ENCODE data around the gene HIC1.

The HIC1 gene

DNA sequence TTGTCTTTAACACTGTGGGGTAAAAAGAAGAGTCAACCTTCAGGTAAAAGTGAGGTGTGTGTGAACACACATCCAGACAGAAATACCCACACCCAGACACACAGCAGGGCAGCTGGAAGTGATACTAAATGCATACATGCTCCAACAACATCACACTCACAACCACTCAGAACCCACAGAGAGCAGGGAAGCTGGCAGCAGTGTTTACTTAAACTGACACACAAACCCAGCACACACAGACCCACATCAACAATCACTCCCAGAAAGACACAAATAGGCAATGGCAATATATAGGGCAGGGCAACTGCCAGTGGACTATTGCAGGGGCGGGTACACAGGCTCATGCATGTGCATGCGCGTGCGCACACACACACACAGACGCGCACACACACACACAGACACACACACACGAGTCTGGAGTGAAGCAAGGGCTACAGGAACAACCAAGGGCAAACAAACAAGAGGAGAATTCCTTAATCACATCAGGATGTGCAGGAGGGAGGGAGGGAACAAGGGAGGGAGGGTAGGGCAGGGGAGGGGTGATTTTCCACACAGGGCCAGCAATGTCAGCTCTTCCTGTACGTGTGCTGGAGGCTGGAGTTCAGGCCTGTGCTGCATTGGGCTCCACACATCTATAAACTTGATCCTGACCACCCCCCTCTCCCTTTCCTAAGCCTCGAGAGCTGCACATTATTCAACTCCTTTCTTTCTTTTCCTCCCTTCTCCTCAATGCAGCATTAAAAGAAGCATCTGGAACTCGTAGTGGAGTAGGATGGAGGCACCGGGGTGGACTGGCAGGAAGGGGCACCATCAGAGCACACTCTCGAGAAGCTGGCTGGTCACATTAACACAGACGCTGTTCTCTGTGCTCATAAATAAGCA lies 30.1 kb downstream of the HIC1 start:
- no peak overlapping the region for H3K4me3 Mint-ChIP-seq
- H3K9me3 Mint-ChIP-seq: no peaks in the 10 kb centered on the region
- no peaks in the 10 kb centered on the region for H3K27me3 Mint-ChIP-seq
- H3K4me1 Mint-ChIP-seq: peaks cover 68% of the 10 kb centered on the region
- H3K27ac Mint-ChIP-seq: peak overlapping the region; percentile 94
- peaks cover 39% of the 10 kb centered on the region for H3K36me3 Mint-ChIP-seq
- ATAC-seq: no peak

DNA sequence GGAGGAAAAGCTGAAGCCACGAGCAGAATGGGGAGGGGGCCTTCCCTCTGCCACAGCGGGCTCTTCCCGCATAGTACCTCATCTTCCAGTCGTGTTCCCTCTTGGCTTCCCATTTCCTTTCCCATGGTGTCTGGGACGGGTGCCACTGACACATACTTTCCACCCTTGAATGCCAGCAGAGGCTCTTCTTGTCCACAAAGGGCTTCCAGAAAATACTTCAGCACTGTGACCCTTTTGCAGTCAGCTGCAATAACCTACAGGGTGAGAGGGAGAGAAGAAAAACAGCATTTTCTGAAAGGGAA lies 30.7 kb downstream of the HIC1 start:
- peaks cover 37% of the 10 kb centered on the region for H3K36me3 Mint-ChIP-seq
- H3K27ac Mint-ChIP-seq: peak overlapping the region; percentile 94
- H3K4me1 Mint-ChIP-seq: peaks cover 73% of the 10 kb centered on the region

DNA sequence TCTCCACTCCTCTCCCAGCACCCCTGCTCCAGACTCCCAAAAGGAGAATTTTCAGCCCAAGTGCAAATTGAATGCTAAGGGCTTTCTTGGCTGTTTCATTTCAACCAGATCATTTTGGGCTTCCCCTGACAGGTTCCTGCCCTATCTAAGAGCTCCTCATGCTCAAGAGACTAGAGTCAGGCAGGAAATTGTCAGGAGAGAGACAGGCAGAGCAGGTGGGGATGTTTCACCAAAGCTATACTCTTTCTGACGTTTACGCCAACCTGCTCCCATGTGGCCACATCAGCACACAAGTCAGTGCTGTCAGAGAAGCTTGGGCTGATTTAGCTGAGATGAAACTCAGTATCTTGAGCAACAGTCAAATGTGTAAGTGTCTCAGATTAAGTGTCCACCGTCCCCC lies 31.4 kb downstream of the HIC1 start:
- H3K36me3 Mint-ChIP-seq: peaks cover 37% of the 10 kb centered on the region
- H3K4me1 Mint-ChIP-seq: peaks cover 80% of the 10 kb centered on the region
- H3K9me3 Mint-ChIP-seq: no peaks in the 10 kb centered on the region
- no peak for ATAC-seq
- no peaks in the 10 kb centered on the region for H3K27me3 Mint-ChIP-seq
- H3K4me3 Mint-ChIP-seq: no peak overlapping the region
- peak overlapping the region; percentile 94 for H3K27ac Mint-ChIP-seq

More for the DNA sequence above, 30.7 kb downstream of the HIC1 start:
- H3K9me3 Mint-ChIP-seq: no peaks in the 10 kb centered on the region
- H3K27me3 Mint-ChIP-seq: no peaks in the 10 kb centered on the region
- H3K4me3 Mint-ChIP-seq: no peak overlapping the region
- ATAC-seq: no peak

DNA sequence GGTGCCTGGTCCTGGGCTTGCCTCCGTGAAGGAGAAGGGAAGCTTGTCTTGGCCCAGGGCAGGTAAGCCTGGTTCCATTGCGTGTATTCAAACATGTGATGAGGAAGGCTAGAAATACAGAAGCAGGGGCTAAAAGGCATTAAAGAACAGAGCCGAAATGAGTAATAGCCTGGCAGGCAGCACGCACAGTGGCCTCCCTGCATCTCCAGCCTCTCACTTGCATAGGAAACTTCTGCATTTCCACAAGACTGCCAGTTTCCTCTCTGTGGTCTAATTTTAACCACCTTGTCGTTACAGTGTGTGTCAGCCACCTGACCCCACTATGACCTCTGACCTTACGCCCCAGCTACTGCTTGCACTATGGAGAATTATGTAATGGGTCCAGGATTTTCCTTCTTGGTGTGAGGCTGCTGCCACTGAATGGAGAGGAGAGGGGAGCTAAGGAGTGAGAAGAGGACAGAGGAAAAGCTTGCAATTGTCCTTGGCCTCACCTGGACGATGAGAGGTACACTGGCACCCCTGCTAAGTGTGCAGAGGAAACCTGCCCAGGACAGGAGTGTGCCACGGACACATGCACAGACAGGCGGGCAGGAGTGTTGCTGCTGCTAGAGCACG lies 32.8 kb downstream of the HIC1 start:
- H3K27ac Mint-ChIP-seq: peak overlapping the region; percentile 94
- no peaks in the 10 kb centered on the region for H3K9me3 Mint-ChIP-seq
- peaks cover 33% of the 10 kb centered on the region for H3K36me3 Mint-ChIP-seq
- ATAC-seq: peak; percentile 82
- H3K4me3 Mint-ChIP-seq: peak overlapping the region; percentile 67
- no peaks in the 10 kb centered on the region for H3K27me3 Mint-ChIP-seq
- H3K4me1 Mint-ChIP-seq: peaks cover 88% of the 10 kb centered on the region

DNA sequence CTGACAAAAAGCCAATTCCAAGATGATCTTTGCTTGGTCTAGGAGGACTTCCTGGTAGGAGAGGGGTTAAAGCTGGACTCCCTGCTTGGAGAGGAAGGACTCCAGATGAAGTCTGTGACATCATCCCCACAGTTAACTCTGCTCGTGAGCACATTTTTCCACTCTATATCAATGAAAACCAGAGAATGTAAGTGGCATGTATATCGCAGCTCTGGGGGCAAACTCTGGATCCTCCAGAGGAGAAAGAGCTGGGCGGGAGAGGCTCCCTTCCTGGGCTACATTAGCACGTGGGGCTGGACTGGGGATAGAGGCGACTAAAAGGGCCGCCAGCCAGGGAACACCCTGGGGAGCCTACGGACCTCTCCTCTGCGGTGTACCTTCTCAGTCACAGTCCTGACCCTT lies 34.1 kb downstream of the HIC1 start:
- Mint-ChIP-seq H3K4me1 (peaks cover 77% of the 10 kb centered on the region), H3K9me3 (no peaks in the 10 kb centered on the region), H3K27ac (peak overlapping the region; percentile 94), H3K27me3 (no peaks in the 10 kb centered on the region), H3K4me3 (peak overlapping the region; percentile 89), H3K36me3 (peaks cover 38% of the 10 kb centered on the region)
- peak; percentile 39 for ATAC-seq

DNA sequence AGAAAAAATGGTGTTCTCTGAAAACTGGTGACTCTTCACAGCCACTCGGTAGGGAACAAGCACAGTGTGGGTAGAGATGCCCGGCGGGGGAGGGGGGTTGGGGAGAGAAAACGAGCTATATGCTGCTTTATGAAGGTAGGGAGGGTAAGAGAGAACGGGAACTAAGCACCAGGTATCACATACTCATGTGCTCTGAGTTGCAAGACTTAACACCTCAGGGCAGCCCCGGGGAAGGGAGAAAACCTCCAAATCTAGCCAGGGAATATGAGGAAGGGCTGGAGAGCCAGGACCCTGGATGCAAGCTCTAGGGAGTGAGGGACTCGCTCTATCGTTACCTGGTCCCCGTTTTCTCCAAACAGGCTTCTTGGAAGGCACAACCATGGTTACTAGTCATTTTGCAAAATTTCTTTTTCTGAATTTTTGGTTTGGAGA lies 35.3 kb downstream of the HIC1 start:
- Mint-ChIP-seq H3K9me3 (no peaks in the 10 kb centered on the region), H3K27ac (peak overlapping the region; percentile 94), H3K27me3 (no peaks in the 10 kb centered on the region), H3K36me3 (peaks cover 28% of the 10 kb centered on the region), H3K4me1 (peaks cover 66% of the 10 kb centered on the region), H3K4me3 (peak overlapping the region; percentile 89)
- peak; percentile 36 for ATAC-seq

DNA sequence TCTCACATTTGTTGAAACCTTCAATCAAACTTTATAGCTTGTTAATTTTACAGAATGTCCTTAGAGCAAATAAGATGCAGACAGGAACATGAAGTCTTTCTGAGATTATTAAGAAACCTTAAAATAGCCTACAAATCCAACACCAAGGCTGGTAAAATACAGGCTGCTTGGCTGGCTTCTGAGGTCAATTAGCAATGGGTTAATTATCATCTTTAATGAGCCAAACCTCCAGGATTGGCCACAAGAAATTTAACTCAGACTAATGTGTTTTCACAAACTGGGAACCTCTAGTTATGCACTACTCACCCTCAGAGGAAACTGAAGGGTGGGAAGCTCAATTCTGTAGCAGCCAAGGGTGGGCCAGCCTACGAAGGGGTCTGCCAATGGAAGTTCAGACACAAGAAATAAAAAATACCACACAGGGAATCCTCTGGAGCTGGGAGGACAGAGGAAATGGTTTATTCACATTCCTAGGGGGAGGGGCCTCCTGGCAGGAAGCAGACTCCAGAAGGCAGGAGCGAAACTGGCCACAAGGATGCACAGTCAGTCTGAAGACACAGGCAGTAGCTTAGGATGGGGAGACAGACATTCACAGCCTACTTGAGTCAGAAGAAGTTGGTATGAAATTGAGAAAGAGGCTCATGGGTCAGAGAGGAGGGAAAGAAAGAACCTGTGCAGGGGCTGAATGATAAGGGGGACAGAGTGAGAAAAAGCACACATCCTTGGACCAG lies 36.1 kb downstream of the HIC1 start:
- no peaks in the 10 kb centered on the region for H3K27me3 Mint-ChIP-seq
- peaks cover 60% of the 10 kb centered on the region for H3K4me1 Mint-ChIP-seq
- peaks cover 23% of the 10 kb centered on the region for H3K36me3 Mint-ChIP-seq
- no peak for ATAC-seq
- H3K27ac Mint-ChIP-seq: peak overlapping the region; percentile 94
- H3K9me3 Mint-ChIP-seq: no peaks in the 10 kb centered on the region
- H3K4me3 Mint-ChIP-seq: no peak overlapping the region

DNA sequence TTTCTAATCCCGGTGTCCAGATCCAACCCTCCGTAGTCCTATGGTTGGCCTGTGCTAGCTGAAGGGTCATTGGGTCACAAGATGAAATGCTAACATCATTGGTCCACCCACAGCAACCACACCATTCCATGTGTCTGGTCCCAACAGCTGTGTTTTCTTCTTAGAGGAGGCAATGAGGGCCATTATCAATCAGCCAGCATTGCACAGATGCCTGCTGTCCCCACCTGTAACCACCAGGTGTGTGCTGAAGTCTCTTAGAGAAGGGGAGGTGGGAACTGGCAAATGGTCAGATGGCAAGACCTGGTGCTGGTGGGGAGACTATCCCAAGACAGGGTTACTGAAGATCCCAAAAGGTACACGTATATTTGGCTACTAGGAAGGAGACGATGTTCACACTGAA lies 37.4 kb downstream of the HIC1 start:
- Mint-ChIP-seq H3K4me3 (no peak overlapping the region), H3K4me1 (peaks cover 47% of the 10 kb centered on the region), H3K36me3 (peaks cover 18% of the 10 kb centered on the region), H3K27me3 (no peaks in the 10 kb centered on the region), H3K27ac (no peak overlapping the region), H3K9me3 (no peaks in the 10 kb centered on the region)
- no peak for ATAC-seq

DNA sequence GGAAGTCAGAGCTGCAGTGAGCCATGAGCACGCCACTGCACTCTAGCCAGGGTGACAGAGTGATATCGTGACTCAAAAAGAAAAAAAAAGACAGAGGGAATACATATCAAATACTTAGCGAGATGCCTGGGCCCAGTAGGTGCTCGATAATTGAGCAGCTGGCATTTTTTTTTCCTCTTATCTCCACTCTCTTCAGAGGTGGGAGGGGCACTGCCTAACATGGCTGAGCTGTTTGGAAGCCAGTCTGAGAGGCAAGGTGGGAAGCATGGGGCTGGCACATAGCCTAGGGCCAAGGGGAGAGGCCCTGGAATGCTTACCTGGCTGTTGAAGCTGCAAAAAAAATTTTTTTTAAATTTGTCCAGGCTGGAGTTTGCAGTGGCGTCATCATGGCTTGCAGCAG lies 38.4 kb downstream of the HIC1 start:
- Mint-ChIP-seq H3K27me3 (no peaks in the 10 kb centered on the region), H3K36me3 (peaks cover 17% of the 10 kb centered on the region), H3K4me1 (peaks cover 36% of the 10 kb centered on the region), H3K27ac (no peak overlapping the region), H3K4me3 (no peak overlapping the region), H3K9me3 (no peaks in the 10 kb centered on the region)
- ATAC-seq: no peak

DNA sequence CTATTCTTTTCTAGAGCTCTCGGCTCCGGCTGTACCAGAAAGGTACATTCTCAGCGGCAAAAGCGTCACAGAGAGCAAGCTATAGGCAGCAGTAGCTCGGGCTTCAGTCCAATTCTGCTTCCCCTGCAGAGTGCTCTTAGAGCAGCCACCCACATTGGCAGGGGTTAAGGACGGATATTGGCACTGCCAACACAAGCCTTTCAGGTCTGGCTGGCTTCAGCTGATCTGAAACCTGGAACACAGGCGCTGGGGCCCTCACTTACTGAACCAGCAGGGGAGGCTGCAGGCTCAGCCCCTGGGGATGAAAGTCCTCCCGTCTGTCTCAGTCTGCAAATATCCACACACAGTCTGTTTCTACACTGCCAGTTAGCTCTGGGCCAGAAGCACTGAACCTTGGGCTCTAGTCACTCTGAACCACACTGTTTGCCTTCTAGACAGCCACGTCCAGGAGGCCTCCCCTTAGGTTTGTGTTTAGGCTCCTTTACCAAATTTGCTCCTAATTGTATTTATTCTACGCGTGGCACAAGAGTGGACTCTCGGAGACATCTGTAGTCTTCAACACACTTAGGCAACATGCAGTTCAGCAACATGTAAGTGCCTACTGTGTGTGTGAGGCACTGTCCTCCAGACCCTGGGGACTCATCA lies 40.1 kb downstream of the HIC1 start:
- no peak overlapping the region for H3K4me3 Mint-ChIP-seq
- H3K27ac Mint-ChIP-seq: no peak overlapping the region
- no peak for ATAC-seq
- H3K36me3 Mint-ChIP-seq: peaks cover 17% of the 10 kb centered on the region
- no peaks in the 10 kb centered on the region for H3K9me3 Mint-ChIP-seq
- peaks cover 20% of the 10 kb centered on the region for H3K4me1 Mint-ChIP-seq
- no peaks in the 10 kb centered on the region for H3K27me3 Mint-ChIP-seq

DNA sequence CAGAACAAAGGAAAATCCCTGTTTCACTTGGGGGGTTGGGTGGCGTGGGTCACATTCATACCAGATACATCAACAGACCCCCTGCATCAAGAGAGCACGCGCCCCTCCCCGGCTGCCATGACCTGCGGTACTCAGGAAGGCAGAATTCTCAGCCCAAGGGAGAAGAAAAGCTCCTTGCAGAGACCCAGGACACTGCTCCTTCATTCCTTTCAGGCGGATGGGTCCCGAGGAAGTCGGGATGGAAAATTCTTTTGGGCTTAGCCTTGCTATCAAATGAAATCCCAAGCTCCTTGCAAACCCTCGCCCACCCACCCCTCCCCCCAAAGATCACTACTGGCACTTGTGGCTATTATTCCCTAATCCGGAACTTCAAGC lies 40.6 kb downstream of the HIC1 start:
- ATAC-seq: no peak
- H3K4me3 Mint-ChIP-seq: no peak overlapping the region
- no peaks in the 10 kb centered on the region for H3K27me3 Mint-ChIP-seq
- H3K4me1 Mint-ChIP-seq: peaks cover 15% of the 10 kb centered on the region
- H3K36me3 Mint-ChIP-seq: peaks cover 17% of the 10 kb centered on the region
- peak overlapping the region; percentile 34 for H3K27ac Mint-ChIP-seq
- no peaks in the 10 kb centered on the region for H3K9me3 Mint-ChIP-seq

DNA sequence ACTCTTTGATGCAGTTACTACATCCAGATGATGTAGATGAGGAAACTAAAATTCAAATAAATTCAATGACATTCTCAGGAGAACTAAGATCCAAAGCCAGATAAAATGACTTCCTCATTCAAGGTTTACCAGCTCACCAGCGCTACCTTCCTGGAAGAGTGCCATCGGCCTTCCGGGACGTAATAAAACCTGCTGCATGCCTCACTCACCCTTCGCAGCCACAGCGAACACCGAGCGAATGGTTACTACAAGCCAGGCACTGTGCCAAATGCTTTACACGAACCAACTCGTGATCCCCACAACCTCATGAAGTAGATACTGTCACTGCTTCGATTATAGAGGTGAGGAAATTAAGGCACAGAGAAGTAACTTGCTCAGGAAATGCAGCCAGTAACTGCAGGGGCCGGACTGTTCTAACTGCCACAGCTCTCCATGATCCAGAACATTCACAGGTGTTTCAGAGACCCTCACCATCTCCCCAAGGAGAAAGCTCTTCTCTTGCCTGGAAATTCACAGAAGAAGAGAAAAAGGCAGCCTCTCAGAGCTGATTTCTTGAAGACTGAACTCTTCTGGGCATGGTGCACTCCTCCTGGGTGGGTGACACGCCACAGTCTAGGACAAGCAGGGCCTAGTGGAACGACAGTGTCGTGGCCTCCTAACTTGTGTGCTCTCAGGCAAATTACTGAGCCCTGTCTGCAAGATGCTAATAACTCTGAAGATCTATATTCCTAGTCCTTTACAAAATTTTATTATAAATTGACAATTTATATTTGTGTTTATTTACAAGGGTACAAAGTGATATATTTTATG lies 46.8 kb downstream of the HIC1 start:
- no peak for ATAC-seq
- no peaks in the 10 kb centered on the region for H3K4me1 Mint-ChIP-seq
- no peak overlapping the region for H3K27ac Mint-ChIP-seq
- peaks cover 12% of the 10 kb centered on the region for H3K36me3 Mint-ChIP-seq
- no peaks in the 10 kb centered on the region for H3K27me3 Mint-ChIP-seq
- no peaks in the 10 kb centered on the region for H3K9me3 Mint-ChIP-seq
- H3K4me3 Mint-ChIP-seq: no peak overlapping the region

DNA sequence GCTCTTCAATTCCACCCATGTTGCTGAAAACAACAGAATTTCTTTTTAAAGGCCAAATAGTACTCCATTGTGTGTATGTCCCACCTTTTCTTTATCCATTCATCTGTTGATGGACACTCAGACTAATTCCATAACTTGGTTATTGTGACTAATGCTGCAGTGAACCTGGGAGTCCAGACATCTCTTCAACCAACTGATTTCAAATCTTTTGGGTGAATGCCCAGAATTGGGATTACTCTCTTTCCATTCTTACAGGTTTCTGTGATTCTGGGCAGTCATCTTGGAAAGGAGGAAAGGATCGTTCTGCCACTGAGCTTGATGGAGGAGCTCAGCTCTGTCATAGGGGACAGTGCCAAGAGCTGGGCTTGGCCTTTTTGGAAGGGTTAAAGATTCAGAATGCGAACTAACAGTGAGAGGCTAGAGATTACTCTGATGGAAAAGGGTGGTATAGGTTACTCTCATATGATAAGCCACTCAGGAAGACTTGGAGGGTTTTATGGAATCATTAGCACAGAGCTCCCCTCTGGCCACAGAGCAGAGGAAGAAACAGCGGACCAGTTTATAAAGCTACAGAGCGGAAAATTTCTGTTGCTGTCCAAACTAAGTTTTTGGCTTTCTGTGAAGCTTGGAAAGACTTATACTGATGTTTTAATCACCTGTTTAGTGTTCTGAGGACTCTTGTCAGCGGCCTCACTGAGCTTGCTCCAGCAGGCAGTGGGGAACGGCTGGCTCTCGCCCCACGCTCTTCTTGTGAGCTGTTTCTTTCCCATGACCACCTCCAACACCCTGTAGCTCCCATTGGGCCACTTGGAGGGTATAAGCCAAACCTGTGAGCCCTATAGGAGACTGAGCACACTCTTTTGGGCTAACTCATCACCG lies 48.3 kb downstream of the HIC1 start:
- Mint-ChIP-seq H3K9me3 (no peaks in the 10 kb centered on the region), H3K4me1 (no peaks in the 10 kb centered on the region), H3K27ac (no peak overlapping the region), H3K27me3 (no peaks in the 10 kb centered on the region), H3K36me3 (peaks cover 7% of the 10 kb centered on the region), H3K4me3 (no peak overlapping the region)
- no peak for ATAC-seq

DNA sequence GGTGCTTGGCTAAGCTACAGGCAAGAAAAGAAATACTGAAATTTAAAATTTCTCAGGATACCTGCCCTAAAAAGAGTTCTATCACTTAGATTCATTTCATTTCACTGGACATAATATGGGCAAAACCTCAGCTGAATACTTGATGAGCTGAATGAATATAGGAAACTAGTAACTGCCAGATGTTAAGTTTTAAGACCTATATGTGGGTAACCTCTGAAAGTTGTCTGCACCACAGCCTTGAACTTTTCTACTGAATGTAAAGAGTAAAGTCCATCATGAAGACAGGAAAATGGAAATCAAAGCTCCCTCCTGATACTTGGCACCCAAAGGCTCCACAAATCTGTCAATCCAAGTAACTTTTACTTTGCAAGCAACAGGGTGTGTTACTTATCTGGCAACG lies 50.8 kb downstream of the HIC1 start:
- no peak overlapping the region for H3K4me3 Mint-ChIP-seq
- H3K36me3 Mint-ChIP-seq: peaks cover 12% of the 10 kb centered on the region
- no peaks in the 10 kb centered on the region for H3K9me3 Mint-ChIP-seq
- no peak overlapping the region for H3K27ac Mint-ChIP-seq
- ATAC-seq: no peak
- H3K4me1 Mint-ChIP-seq: no peaks in the 10 kb centered on the region
- no peaks in the 10 kb centered on the region for H3K27me3 Mint-ChIP-seq
